ENCODE results near the gene COX10.

- no peak for TF ChIP-seq EZH2 (IDR thresholded peaks at IDR 0.05; ENCODE audit: insufficient read depth, poor library complexity, severe bottlenecking)
- no peak for TF ChIP-seq EZH2phosphoT487 (IDR thresholded peaks at IDR 0.05; ENCODE audit: insufficient read depth, low read depth)
Observed at GRCh38 chr17:14050616-14051015, 18.7 kb upstream of the COX10 start.

All from GM23248 (cell line).